Activated gamma-delta T cell treated with Interleukin-2 at 50 U/mL for 16 hours (primary cell): ENCODE results near the gene THAP7.
"Not testable (repeated sequence)": the region's sequence is repeated elsewhere in the genome, so short reads cannot be mapped to it uniquely, and the experiment has no call there.

ENCODE experiments used
- DNase-seq: peaks from one replicate; pipeline ENCODE4 v3.0.0-alpha.2; 2020

The THAP7 gene

GRCh38 chr22:21001601-21002325 lies at the start of gene THAP7:
Gene THAP7 (minus strand): TSS chr22:21002118. CDS start chr22:21001911, 207 bp downstream.
- peak; percentile 97 for DNase-seq

DNA sequence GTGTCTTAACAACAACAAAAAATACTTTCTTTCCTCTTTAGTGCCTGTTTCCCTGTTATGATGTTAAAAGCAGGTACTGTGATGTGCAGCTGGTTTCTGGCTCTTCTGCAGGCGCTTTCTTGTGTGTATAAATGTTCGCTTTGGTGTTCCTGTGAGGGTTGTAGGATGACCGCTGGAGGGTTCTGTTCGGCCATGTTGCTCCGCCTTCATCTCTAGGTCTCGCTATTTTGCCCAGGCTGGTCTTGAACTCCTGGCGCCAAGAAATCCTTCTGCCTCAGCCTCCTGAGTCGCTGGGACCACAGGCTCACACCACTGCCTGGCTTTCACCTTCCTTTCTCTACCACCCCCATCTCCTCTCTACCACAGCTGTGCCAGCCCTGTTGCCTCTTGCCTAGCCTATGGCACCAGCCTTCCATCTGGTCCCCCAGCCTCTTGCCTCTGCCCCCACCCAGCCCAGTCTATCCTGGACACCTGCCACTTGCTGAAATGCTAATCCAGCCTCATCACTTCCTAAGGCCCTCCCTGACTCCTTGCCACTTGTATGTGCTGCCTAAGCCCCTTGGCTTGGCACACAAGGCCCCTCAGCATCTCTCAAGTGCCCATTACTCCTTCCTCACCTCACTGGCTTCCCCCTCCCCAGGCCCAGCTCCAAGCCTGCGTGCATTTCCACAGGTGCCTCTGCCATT lies 49.4 kb upstream of the THAP7 start:
- DNase-seq = no peak

DNA sequence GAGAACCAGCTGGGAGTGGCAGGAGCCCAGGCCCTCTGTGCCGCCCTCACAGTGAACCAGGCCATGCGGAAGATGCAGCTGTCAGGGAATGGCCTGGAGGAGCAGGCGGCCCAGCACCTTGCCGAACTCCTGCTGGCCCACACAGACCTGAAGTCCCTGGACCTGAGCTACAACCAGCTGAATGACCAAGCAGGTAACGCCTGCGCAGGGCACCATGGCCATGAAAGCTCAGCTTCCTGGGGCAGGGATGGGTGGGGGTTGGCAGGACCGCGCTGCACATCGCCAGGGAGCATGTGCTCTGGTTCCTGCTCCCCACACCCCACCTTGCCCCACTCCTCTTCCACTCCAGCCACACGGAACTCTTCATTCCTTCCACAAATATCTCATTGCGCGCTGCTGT lies 47.0 kb upstream of the THAP7 start:
- DNase-seq = not testable (repeated sequence)

DNA sequence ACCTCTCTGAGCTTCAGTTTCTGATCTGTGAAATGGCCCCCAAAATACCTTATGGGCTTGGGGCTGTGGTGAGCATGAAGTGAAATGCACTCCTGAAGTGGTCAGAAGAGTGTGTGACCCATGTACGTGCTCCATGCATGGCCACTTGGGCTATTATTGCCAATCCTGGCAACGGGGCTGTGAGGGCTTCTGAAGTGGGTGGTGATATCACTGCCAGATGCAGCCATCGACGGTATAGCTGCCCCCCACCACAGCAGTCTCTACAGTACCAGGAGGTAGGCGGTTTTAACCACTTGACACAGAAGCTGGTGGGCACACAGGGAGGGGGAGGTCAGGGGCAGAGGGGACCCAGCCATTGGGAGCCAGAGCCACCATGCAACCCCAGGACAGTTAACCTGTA lies 46.5 kb upstream of the THAP7 start:
- DNase-seq = not testable (repeated sequence)

GRCh38 chr22:21047730-21048129 lies 45.8 kb upstream of the THAP7 start:
- no peak for DNase-seq

DNA sequence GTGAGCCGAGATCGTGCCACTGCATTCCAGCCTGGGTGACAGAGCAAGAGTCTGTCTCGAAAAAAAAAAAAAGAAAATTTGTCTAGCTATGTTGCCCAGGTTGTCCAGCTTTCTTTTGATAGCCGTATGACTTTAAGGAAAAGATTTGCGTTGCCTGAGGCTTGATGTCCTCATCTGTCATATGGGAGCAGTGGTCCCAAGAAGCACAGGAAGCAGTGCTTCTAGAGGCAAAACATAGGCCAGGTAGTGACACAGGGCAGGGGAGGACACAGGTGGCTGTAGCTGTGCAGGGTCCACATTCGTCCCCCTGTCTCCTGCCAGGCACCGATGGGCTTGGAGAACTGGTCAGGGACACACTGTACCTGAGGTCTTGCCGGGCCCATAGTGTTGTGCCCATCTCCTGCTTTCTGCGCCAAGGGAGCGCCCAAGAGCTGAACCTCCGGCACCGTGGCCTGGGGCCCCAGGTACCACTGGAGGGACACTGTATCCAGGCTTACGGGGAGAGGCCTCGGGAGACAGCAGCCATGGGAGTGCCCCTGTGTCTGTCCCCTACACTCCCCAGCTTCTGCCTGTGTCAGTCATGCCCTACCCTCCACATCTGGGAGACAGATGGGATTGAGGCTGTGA lies 45.2 kb upstream of the THAP7 start:
- DNase-seq = no peak

DNA sequence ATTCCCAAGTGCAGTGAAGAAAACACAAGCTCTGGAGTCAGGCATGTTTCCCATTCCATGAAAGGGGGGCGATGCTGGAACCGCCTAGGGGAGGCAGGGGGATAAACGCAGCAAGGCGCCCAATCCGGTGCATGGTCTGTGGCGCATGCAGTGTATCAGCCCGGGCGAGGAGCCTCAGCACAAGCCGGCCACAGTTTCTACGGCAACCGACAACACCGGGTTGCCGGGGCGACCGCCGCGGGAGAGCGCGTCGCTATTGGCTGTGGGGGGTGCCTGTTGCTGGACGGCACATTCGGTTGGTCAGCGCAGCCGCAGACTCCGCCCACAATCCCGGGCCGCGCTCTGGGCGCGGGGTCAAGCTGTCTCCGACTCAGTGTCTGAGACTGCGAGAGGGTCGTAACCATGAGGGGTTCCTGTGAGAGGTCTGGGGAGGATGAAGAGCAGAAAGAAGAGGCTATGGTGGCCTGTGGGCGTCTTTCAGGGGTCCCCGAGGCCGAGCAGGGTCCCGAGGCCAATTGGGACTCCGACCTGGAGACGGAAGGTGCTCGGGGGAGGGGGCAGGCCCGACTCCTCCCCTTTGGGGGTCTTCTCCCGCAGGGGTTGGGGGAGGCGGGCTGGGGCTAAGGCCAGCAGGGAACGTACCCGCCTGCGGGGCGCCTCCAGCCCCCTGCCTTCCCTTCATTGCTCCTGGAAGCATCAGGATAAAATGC lies 43.8 kb upstream of the THAP7 start, which contains the start of gene LRRC74B:
TSS of gene LRRC74B (plus strand) at position 362 of the 710 bp plus-strand sequence. CDS start at position 403, 41 bp downstream.
- peak; percentile 54 for DNase-seq

- DNase-seq = no peak
Measured at GRCh38 chr22:21044931-21045584, 43.1 kb upstream of the THAP7 start.

DNA sequence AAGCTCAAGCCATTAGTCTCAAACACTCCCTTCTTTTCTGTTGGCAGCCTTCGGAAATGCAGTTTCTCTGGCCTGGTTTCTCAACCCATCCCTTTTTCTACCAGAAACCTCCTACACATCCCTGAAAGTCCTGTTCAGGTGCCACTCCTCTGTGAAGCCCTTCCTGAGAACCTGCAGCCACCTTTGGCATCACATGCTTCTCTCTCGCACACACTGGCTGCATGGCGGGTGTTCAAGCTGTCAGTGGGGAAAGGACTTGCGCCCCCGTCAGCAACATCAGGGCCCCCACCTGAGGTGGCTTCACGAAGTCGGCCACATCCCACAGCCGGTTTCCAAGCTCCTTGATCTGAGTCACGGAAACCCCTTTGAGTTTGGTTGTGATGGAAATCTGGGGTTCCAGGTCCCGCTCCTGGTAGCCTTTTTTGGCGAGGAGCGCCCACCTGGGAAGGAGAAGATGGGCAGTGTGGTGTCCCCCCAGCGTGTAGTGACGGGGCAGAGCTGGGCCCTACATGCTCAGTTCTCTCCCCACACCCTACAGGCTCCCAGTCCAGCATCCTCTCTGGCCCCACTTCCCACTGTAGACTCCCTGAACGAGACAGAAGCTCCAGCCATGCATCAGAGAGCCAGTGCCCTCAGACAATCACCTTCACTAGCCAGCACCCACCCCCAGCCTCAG lies 42.1 kb upstream of the THAP7 start:
- no peak for DNase-seq

GRCh38 chr22:21042978-21043859 lies 41.3 kb upstream of the THAP7 start:
- no peak for DNase-seq

GRCh38 chr22:21041937-21042336 lies 40.0 kb upstream of the THAP7 start:
- DNase-seq = no peak

DNA sequence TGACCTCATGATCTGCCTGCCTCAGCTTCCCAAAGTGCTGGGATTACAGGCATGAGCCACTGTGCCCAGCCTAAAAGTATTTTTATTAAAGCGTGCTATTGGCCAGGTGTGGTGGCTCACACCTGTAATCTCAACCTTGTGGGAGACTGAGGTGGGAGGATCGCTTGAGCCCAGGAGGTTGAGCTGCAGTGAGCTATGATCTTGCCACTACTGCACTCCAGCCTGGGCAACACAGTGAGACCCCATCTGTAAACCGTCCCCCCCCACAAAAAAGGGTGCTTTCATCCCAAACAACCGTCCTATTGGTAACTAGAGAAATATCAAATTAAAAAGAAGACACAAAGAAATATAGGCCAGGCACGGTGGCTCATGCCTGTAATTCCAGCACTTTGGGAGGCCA lies 37.2 kb upstream of the THAP7 start:
- DNase-seq = not testable (repeated sequence)

DNA sequence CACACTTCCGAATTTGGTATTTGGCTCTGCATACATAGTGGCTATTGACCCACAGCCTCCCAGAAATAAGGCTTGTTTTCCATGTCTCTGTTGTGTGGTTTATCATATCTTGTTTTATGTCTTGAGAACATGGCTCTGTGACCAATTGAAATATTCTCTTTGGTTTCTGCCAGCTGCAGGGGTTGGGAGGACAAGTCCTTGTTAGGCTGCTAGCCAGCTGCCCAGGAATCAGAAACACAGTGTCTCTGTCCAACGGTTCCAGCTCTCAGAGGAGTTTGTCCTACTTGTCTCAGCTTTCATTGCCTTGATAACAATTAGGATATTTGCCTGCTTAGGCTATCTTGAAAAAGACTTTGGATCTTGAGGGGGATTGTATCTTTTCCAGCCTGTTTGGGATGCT lies 36.5 kb upstream of the THAP7 start:
- no peak for DNase-seq

GRCh38 chr22:21034989-21035388 lies 33.1 kb upstream of the THAP7 start:
- DNase-seq = no peak

GRCh38 chr22:21033895-21034294 lies 32.0 kb upstream of the THAP7 start:
- DNase-seq = no peak

- no peak for DNase-seq
Measured at GRCh38 chr22:21032868-21033688, 31.2 kb upstream of the THAP7 start.

DNA sequence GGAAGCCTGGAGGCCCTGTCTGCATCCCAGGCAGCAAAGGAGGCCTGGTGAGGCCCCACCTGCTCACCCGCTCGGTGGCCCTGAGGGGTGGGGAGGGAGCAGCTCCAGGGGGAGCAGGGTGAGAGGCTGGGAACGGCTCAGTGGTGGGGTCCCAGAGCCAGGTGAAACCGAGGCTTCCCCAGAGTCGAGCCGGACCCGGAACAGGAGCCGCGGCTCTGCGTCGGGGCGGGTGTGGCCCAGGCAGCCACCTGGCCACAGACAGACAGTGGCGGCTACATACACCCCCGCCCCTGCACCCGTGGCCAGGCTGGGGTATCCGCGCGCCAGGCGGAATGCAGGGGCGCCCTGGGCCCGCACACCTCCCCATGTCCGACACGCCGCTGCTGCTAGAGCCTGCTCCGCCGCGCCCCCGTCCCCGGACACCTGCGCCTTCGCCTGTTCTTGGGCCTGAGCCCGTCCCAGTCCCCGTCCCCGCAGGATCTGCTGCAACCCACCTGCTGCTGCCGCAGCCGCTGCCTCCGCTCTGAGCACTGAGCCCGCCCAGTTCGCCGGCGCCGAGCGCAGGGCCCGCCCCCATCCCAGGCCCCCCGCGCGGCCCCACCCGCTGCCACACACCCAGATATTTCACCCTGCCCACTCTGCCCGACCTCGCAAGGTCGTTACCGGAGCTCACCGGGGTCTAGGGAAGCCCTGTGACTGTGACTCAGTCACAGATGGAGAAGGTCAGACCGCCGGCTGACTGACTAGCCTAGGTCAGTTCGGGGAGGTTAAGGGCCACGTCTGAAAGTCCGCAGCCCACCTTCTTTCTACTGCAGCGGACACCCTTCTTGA lies 30.3 kb upstream of the THAP7 start, which contains the start of gene SLC7A4:
TSS of gene SLC7A4 (minus strand) at position 525 of the 831 bp plus-strand sequence. CDS start 749 bp downstream, outside the sequence.
- DNase-seq = no peak

DNA sequence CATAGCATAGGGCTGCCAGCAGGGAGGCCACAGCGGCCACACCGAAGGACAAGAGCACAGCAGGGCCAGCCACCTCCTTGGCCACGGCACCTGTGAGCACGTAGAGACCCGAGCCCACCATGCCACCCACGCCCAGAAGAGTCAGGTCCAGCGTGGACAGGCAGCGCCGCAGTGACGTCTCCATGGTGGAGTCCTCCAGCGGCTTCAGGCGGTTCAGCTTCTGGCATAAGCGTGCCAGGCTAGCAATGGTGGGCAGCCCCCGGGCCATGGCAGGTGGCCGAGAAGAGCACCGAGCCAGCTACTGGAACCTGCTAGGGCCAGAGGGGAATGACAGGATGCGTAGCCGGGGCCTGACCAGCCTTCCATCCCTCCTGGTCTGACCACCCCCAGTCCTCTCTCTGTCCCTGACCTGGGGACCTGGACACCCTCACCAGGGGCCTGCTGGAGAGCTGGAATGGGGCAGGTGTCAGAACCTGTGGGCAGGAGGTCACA lies 29.7 kb upstream of the THAP7 start:
- no peak for DNase-seq
